ENCODE measurements around the gene STK11IP.

DNA sequence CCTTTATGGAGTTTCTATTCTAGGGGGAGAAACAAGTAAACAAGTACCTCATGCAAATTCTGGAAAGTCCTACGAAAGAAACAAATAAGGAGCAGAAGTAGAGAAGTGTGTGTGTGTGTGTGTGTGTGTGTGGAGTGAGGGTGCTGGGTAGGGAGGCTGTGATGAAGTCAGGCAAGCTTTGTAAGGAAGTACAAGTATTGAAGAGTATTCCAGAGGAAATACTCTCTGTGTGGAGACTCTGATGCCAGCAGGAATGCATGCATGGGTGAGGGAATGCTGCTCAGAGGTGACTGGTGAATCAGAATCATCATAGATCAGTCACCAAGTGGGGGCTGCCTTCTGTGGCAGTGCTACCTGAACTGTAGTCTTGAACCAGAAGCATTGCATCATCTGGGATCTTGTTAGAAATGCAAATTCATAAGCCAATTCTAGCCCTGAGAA is 64.3 kb downstream of the STK11IP start:
- TF ChIP-seq, protein P1, sequence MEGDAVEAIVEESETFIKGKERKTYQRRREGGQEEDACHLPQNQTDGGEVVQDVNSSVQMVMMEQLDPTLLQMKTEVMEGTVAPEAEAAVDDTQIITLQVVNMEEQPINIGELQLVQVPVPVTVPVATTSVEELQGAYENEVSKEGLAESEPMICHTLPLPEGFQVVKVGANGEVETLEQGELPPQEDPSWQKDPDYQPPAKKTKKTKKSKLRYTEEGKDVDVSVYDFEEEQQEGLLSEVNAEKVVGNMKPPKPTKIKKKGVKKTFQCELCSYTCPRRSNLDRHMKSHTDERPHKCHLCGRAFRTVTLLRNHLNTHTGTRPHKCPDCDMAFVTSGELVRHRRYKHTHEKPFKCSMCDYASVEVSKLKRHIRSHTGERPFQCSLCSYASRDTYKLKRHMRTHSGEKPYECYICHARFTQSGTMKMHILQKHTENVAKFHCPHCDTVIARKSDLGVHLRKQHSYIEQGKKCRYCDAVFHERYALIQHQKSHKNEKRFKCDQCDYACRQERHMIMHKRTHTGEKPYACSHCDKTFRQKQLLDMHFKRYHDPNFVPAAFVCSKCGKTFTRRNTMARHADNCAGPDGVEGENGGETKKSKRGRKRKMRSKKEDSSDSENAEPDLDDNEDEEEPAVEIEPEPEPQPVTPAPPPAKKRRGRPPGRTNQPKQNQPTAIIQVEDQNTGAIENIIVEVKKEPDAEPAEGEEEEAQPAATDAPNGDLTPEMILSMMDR (IDR thresholded peaks at IDR 0.05; ENCODE audit: insufficient read depth, low read length): no peak
- TF ChIP-seq, protein P2, sequence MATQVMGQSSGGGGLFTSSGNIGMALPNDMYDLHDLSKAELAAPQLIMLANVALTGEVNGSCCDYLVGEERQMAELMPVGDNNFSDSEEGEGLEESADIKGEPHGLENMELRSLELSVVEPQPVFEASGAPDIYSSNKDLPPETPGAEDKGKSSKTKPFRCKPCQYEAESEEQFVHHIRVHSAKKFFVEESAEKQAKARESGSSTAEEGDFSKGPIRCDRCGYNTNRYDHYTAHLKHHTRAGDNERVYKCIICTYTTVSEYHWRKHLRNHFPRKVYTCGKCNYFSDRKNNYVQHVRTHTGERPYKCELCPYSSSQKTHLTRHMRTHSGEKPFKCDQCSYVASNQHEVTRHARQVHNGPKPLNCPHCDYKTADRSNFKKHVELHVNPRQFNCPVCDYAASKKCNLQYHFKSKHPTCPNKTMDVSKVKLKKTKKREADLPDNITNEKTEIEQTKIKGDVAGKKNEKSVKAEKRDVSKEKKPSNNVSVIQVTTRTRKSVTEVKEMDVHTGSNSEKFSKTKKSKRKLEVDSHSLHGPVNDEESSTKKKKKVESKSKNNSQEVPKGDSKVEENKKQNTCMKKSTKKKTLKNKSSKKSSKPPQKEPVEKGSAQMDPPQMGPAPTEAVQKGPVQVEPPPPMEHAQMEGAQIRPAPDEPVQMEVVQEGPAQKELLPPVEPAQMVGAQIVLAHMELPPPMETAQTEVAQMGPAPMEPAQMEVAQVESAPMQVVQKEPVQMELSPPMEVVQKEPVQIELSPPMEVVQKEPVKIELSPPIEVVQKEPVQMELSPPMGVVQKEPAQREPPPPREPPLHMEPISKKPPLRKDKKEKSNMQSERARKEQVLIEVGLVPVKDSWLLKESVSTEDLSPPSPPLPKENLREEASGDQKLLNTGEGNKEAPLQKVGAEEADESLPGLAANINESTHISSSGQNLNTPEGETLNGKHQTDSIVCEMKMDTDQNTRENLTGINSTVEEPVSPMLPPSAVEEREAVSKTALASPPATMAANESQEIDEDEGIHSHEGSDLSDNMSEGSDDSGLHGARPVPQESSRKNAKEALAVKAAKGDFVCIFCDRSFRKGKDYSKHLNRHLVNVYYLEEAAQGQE (IDR thresholded peaks at IDR 0.05; ENCODE audit: insufficient replicate concordance, low read depth): no peak
